Measurements from ENCODE around the gene ATP2B1. TPM values are rescaled to one million over a fixed set of nuclear protein-coding genes. Genes with fewer than 3 reads are reported as not detected.

ATP2B1 gene
- total RNA-seq, 1 donor from 2014 or later = 10.7 TPM

DNA sequence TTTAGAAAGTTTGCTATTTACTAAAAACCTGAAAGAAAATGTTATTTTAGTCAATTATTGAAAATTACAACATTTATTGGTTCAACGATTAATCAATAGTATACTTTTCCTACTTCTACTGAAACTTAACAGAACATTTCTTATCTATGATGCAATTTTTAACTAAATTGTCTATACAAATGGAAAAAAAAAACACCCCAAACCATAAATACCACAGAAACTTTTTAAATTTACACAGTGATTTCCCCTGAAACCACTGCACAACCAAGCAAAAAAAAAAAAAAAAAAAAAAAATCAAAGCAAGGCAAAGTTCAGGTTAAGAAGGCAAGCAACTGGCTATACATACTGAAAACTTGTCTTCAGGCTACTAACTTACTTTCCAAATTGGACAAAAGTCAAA lies 110.9 kb downstream of the ATP2B1 start:
- DNase-seq = no peak
- H3K36me3 ChIP-seq = peaks cover 26% of the 10 kb centered on the region
- H3K27me3 ChIP-seq (ENCODE audit: low read depth) = no peaks in the 10 kb centered on the region
- no peak overlapping the region for H3K4me3 ChIP-seq
- H3K9me3 ChIP-seq (replicated peaks) = no peaks in the 10 kb centered on the region
- TF ChIP-seq, protein P1, sequence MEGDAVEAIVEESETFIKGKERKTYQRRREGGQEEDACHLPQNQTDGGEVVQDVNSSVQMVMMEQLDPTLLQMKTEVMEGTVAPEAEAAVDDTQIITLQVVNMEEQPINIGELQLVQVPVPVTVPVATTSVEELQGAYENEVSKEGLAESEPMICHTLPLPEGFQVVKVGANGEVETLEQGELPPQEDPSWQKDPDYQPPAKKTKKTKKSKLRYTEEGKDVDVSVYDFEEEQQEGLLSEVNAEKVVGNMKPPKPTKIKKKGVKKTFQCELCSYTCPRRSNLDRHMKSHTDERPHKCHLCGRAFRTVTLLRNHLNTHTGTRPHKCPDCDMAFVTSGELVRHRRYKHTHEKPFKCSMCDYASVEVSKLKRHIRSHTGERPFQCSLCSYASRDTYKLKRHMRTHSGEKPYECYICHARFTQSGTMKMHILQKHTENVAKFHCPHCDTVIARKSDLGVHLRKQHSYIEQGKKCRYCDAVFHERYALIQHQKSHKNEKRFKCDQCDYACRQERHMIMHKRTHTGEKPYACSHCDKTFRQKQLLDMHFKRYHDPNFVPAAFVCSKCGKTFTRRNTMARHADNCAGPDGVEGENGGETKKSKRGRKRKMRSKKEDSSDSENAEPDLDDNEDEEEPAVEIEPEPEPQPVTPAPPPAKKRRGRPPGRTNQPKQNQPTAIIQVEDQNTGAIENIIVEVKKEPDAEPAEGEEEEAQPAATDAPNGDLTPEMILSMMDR (IDR thresholded peaks at IDR 0.05; ENCODE audit: borderline replicate concordance) = no peak
- H3K4me1 ChIP-seq = no peaks in the 10 kb centered on the region
- H3K27ac ChIP-seq (replicated peaks) = no peak overlapping the region
- intact Hi-C loops (cut with micrococcal nuclease) = no loop called here

DNA sequence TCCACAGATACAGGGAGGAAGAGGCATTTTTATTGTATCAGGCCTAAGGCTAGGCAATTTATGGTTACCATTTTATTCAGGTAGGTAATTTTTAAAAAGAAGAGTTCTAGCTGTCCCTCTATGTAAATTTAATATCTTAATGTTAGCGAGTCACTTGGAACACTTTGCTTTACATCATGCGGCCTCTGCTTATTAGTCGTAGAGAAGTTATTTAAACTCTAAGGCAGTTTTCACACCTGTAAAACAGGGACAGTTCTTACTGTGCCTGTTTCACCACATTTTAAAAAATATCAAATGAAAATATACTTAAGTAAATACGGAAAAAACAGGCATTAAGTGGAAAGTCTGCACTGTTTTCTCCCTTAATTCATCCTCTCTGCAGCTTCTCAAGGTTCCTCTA lies 111.4 kb downstream of the ATP2B1 start:
- H3K4me1 ChIP-seq = no peaks in the 10 kb centered on the region
- no peak overlapping the region for H3K4me3 ChIP-seq
- no peak overlapping the region for H3K27ac ChIP-seq (replicated peaks)
- H3K36me3 ChIP-seq = peaks cover 21% of the 10 kb centered on the region
- no peak for DNase-seq
- TF ChIP-seq, protein P1 (IDR thresholded peaks at IDR 0.05; ENCODE audit: borderline replicate concordance) = no peak
- H3K27me3 ChIP-seq (ENCODE audit: low read depth) = no peaks in the 10 kb centered on the region
- intact Hi-C loops (cut with micrococcal nuclease) = no loop called here
- H3K9me3 ChIP-seq (replicated peaks) = no peaks in the 10 kb centered on the region

GRCh38 chr12:89593873-89594272 lies 114.8 kb downstream of the ATP2B1 start:
- H3K36me3 ChIP-seq = peaks cover 20% of the 10 kb centered on the region
- TF ChIP-seq, protein P1 (IDR thresholded peaks at IDR 0.05; ENCODE audit: borderline replicate concordance) = no peak
- intact Hi-C loops (cut with micrococcal nuclease) = no loop called here
- H3K27ac ChIP-seq (replicated peaks) = no peak overlapping the region
- H3K4me3 ChIP-seq = no peak overlapping the region
- H3K9me3 ChIP-seq (replicated peaks) = no peaks in the 10 kb centered on the region
- no peaks in the 10 kb centered on the region for H3K27me3 ChIP-seq (ENCODE audit: low read depth)
- no peaks in the 10 kb centered on the region for H3K4me1 ChIP-seq
- DNase-seq = no peak

DNA sequence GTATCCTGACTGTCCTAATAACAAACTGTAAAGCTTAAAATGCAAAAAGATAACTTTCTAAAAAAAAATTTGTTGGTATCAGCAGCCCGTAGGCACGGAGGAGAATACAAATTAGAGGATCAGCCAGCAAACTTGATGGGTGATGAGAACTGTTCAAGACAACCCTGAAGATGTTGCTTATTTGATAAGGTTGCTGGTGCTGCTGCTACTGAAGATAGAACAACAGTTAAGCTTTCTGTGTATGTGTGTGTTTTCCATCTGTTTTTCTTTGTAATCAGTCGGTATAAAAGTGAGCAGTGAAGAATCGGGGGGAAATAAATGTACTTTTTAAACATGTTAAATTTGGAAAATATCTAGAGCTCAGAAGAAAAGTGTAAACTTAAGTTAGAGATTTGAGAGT lies 115.4 kb downstream of the ATP2B1 start:
- Histone ChIP-seq H3K36me3 (peaks cover 20% of the 10 kb centered on the region), H3K27ac (replicated peaks) (no peak overlapping the region), H3K4me3 (no peak overlapping the region), H3K27me3 (ENCODE audit: low read depth) (no peaks in the 10 kb centered on the region), H3K9me3 (replicated peaks) (no peaks in the 10 kb centered on the region), H3K4me1 (no peaks in the 10 kb centered on the region)
- TF ChIP-seq, protein P1 (IDR thresholded peaks at IDR 0.05; ENCODE audit: borderline replicate concordance) = no peak
- no peak for DNase-seq
- intact Hi-C loops (cut with micrococcal nuclease) = no loop called here

- H3K27me3 ChIP-seq (ENCODE audit: low read depth) = no peaks in the 10 kb centered on the region
- H3K4me1 ChIP-seq = no peaks in the 10 kb centered on the region
- H3K4me3 ChIP-seq = no peak overlapping the region
- no peak overlapping the region for H3K27ac ChIP-seq (replicated peaks)
- TF ChIP-seq, protein P1 (IDR thresholded peaks at IDR 0.05; ENCODE audit: borderline replicate concordance) = no peak
- intact Hi-C loops (cut with micrococcal nuclease) = no loop called here
- peaks cover 27% of the 10 kb centered on the region for H3K36me3 ChIP-seq
- H3K9me3 ChIP-seq (replicated peaks) = no peaks in the 10 kb centered on the region
- DNase-seq = no peak
Measured at GRCh38 chr12:89589753-89590152, 118.9 kb downstream of the ATP2B1 start.

- TF ChIP-seq, protein P1 (IDR thresholded peaks at IDR 0.05; ENCODE audit: borderline replicate concordance) = no peak
- Histone ChIP-seq H3K4me3 (no peak overlapping the region), H3K4me1 (no peaks in the 10 kb centered on the region), H3K36me3 (no peaks in the 10 kb centered on the region), H3K27me3 (ENCODE audit: low read depth) (no peaks in the 10 kb centered on the region), H3K27ac (replicated peaks) (no peak overlapping the region), H3K9me3 (replicated peaks) (no peaks in the 10 kb centered on the region)
- intact Hi-C loops (cut with micrococcal nuclease) = no loop called here
- DNase-seq = no peak
Measured at GRCh38 chr12:89578499-89578898, 130.1 kb downstream of the ATP2B1 start.

Data from left ventricle myocardium inferior (tissue), 1 donor.